OCI-LY3 (cell line): Measurements from ENCODE around the gene ADGRD1.

Source experiments
- CTCF ChIP-seq: fragments of 200-600, 300-600 bp; sonication (generic); IDR thresholded peaks from 2 replicates; pipeline ENCODE4 v1.5.1; 2014; ENCODE audit warnings: antibody characterized with exemption, low read length, low read depth
- EZH2phosphoT487 ChIP-seq: fragments of 200-600 bp; shearing (Covaris generic); IDR thresholded peaks from 2 replicates; pipeline ENCODE4 v1.6.1; 2018; ENCODE audit warnings: antibody characterized with exemption, mixed run types, low read depth

- TF ChIP-seq CTCF (no peak), EZH2phosphoT487 (no peak)
Measured at GRCh38 chr12:130929363-130929762, 24.3 kb upstream of the ADGRD1 start.
